ENCODE measurements around the gene TENT4B.
"Not testable (repeated sequence)": the region's sequence is repeated elsewhere in the genome, so short reads cannot be mapped to it uniquely, and the experiment has no call there.

The TENT4B gene

DNA sequence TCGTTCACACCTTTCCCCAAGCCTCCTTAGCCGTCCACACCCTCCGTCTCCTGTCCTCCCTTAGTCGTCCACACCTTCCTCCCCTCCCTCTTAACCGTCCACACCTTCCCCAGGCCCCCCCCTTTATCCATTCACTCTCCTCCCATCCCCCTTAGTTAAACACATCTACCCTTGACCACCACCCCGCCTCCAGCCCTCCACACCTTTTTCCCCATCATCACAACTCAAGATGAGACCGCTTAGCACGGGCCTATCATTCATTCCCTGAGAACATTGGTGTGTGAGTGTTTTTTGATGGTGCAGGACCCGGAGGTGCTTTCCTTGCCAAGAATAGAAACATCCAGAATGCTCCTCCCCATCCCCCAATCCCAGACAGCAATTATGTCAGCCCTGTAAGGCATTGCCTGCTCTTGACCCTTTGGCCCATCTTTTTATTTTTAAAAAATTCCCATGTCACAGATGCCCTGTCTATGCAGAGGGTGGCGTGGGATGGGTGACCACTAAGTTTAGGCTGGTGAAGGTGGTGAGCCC is 1.4 kb downstream of the TENT4B start:
- DNase-seq (ENCODE audit: low read depth in 2 of 2), result no peak

- DNase-seq (ENCODE audit: low read depth in 2 of 2), result no peak
Observed at GRCh38 chr16:50155925-50156324, 2.8 kb downstream of the TENT4B start.

DNA sequence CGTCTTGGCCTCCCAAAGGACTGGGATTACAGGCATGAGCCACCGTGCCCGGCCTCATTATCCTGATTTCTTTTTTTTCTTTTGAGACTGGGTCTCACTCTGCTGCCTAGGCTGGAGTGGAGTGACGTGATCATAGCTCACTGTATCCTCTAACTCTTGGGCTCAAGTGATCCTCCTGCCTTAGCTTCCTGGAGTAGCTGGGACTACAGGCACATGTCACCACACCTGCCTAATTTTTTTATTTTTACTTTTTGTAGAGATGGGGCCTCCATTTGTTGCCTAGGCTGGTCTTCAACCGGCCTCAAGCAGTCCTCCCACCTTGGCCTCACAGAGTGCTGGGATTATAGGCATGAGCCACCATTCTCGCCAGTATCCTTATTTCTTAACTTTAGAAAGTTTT is 3.5 kb downstream of the TENT4B start:
- DNase-seq (ENCODE audit: low read depth in 2 of 2), result no peak

GRCh38 chr16:50160495-50161164 is 7.5 kb downstream of the TENT4B start:
- no peak for DNase-seq (ENCODE audit: low read depth in 2 of 2)

DNA sequence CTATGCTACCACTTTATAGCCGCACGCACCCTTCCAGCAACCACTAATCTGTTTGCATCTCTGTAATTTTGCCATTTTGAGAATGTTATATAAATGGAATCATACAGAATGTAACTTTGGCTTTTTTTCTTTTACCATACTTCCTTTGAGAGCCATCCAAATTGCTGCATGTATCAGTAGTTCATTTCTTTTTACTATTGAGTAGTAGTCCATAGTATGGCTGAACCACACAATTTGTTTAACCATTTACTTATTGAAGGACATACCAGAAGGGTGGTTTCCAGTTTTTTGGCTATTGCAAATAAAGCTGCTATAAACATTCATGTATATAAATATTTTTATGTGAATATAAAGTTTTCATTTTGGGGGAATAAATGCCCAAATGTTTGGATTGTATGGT is 8.8 kb downstream of the TENT4B start:
- DNase-seq (ENCODE audit: low read depth in 2 of 2), result no peak

DNA sequence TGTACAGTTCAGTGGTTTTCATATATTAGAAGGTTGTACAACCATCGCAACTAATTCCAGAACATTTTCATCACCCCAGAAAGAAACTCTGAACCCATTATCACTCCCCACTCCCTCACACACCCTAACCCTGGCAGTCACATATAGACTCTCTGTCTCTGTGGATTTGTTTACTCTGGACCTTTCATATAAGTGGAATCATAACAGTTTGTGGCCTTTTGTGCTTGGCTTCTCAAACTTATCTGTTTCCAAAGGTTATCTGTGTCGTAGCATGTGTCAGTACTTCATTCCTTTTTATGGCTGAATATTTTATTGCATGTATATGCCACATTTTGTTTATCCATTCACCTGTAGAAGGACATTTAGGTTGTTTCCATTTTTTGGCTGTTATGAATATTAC is 12.4 kb downstream of the TENT4B start:
- no peak for DNase-seq (ENCODE audit: low read depth in 2 of 2)

- no peak for DNase-seq (ENCODE audit: low read depth in 2 of 2)
Observed at GRCh38 chr16:50166511-50167500, 13.7 kb downstream of the TENT4B start.

GRCh38 chr16:50167556-50167955 is 14.4 kb downstream of the TENT4B start:
- no peak for DNase-seq (ENCODE audit: low read depth in 2 of 2)

DNA sequence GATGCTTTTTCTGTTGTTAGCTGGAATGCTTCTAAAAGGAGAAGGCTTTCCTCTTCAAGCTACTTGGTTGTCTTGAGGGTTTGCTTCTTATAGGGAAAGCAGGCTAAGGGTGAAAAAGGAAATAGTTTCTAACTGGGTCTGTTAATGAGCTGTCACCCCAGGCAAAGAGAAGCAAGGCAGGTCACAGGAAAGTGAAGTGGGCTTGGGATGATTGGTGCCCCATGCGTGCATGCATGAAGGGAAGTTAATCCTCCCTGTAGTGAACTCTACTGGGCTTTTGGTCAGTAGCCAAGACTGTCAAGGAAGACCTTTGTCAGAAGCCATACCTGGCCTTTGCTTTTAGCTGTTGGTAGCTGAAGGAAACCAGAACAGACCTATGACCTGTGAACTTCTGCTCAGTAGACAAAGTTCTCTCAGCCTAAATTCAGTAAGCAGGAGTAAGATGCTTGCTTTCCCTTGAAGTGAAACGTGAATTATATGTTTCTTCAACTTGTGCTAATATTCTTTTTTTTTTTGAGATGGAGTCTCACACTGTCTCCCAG is 16.5 kb downstream of the TENT4B start:
- DNase-seq (ENCODE audit: low read depth in 2 of 2), result no peak

GRCh38 chr16:50171773-50172172 is 18.7 kb downstream of the TENT4B start:
- DNase-seq (ENCODE audit: low read depth in 2 of 2), result not testable (repeated sequence)

DNA sequence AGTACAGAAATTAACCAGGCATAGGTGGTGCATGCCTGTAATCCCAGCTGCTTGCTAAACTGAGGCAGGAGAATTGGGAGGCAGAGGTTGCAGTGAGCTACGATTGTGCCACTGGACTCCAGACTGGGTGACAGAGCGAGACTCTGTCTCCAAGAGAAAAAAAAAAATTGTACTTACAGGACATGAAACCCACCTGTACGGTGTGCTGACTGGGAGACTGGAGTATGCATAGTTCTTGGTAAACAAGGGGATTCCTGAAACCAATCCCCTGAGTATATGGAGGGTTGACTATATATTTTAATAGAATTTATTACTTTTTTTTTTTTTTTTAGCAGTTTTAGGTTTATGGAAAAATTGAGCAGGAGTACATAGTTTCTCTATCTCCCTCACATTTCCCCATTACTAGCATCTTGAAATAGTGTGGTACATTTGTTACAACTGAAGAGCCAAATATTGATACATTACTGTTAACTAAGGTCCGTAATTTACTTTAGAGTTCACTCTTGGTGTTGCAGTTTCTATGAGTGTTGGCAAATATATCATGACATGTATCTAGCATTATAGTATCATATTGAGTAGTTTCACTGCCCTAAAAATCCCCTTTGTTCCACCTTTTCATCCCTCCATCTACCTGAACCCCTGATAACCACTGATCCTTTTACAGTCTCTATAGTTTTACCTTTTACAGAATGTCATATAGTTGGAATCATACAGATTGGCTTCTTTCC is 19.3 kb downstream of the TENT4B start:
- no peak for DNase-seq (ENCODE audit: low read depth in 2 of 2)

DNA sequence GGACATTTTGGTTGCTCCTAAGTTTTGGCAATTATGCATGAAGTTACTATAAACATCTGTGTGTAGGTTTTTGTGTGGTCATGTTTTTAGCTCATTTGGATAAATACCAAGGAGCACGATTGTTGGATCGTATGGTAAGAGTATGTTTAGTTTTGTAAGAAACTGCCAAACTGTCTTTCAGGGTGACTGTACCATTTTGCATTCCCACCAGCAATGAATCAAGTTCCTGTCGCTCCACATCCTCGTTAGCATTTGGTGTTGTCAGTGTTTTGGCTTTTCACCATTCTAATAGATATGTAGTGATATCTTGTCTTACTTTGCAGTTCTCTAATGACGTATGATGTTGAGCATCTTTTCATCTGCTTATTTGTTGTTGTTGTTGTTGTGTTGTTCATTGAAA is 20.2 kb downstream of the TENT4B start:
- DNase-seq (ENCODE audit: low read depth in 2 of 2), result no peak

DNA sequence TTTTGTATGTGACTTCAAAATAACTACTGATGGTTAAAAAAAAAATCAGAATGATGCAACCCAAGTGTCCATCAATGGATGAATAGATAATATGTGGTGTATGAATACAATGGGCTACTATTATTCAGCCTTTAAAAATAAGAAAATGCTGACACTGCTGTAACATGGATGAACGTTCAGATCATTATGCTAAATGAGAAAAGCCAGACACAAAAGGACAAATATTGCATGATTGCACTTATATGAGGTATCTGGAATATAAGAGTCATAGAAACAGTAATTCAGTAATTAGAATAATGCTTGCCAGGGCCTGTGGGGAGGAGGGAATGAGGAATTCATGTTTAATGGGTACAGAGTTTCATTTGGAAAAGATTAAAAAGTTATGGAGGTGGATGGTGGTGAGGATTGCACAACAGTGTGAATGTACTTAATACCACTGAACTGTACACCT is 25.4 kb downstream of the TENT4B start:
- DNase-seq (ENCODE audit: low read depth in 2 of 2), result no peak

- DNase-seq (ENCODE audit: low read depth in 2 of 2), result no peak
Observed at GRCh38 chr16:50182441-50182840, 29.3 kb downstream of the TENT4B start.

- DNase-seq (ENCODE audit: low read depth in 2 of 2), result no peak
Observed at GRCh38 chr16:50183316-50183715, 30.2 kb downstream of the TENT4B start.

DNA sequence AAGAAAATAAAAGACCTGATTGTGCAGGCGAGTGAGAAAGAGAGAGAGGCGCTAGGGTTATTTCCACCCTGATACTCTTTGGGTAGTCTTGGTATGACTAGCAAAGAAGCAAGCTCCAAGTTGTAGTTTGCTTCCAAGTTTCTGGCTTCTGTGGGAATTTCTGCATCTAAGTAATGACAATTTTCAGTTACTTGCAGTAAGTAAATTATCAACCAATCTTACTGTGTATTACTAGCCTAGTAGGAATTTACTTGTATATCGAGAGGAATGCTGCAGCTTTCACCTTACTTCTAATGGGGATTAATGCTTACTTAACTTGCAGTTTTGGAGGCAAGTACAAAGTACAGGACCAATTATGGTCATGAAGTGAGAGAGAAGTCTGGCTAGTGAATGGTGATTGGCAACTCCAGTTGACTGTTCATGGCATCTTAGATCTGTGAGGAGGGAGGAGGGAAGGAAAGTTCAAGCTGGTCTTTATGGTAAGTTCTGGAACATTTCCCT is 31.9 kb downstream of the TENT4B start:
- no peak for DNase-seq (ENCODE audit: low read depth in 2 of 2)

DNA sequence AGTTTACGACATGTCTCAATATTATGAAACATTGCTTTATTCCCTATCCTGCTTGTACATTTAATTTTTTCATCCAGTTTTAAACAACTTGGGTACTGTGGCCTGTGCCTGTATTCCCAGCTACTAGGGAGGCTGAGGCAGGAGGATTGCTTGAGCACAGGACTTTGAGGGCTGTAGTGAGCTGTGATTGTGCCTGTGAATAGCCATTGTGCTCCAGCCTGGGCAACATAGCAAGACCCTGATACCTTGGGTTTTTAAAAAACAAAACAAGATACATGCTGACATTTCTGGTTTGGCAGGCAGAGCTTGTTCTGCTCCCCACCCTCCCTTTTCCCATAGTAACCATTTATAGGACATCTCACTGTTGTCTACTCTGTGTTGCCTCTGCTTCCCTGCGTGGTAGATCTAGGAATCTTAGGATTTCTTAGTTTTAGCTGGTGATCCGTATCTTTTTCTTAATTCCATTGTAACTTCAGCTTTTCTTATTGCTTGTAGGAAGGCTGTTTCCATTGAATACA is 35.6 kb downstream of the TENT4B start:
- no peak for DNase-seq (ENCODE audit: low read depth in 2 of 2)

DNA sequence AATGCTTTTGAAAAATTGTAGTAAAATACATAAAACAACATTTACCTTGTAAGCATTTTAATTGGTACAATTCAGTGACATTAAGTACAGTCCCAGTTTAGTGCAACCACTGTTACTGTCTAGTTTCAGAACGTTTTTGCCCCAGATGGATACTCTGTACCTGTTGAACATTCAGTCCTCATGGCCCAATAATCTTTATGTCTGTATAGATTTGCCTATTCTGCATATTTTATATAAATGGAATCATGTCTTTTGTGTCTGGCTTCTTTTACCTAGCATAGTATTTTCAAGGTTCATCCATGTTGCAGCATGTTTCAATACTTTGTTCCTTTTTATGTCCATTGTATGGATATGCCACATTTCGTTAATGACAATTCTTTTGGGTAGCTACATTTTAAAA is 37.2 kb downstream of the TENT4B start:
- DNase-seq (ENCODE audit: low read depth in 2 of 2), result no peak

DNA sequence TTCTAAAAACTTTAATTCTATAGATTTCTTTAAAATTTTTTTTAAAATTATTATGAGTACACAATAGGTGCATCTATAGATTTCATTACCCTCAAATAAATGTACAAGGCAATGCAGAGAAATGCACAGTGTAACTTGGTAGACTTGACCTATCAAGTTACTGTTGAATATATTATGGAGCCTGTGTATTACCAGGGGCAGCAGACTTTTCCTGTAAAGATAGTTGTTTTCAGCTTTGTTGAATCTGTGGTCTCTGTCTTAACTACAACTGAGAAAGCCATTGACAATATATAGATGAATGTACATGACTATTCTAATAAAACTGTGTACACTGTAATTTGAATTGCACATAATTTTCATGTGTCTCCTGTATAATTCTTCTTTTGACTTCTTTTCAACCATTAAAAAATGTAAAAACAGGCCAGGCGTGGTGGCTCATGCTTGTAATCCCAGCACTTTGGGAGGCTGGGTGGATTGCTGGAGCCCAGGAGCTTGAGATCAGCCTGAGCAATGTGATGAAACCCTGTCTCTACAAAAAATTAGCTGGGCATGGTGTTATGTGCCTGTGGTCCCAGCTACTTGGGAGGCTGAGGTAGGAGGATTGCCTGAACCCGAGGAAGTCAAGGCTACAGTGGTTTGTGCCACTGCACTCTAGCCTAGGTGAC is 39.4 kb downstream of the TENT4B start:
- DNase-seq (ENCODE audit: low read depth in 2 of 2), result no peak

DNA sequence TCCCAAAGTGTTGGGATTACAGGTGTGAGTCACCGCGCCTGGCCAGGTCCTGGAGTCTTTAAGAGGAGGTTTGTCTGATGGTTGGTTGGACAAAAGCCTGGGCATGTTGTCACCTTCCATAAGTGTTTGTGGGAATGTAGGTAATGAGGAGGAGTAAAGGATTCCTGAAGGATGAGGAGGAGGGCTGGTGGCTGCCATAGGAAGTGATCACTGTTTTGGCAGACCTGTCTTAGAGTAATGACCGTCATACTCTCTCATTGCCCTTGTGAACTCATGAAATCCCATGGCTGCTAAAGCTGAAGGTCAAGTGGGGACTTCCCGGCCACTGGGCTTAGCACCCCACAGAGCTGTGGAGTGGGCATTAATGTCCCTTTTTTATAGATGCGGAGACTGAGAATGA is 40.5 kb downstream of the TENT4B start:
- no peak for DNase-seq (ENCODE audit: low read depth in 2 of 2)

DNA sequence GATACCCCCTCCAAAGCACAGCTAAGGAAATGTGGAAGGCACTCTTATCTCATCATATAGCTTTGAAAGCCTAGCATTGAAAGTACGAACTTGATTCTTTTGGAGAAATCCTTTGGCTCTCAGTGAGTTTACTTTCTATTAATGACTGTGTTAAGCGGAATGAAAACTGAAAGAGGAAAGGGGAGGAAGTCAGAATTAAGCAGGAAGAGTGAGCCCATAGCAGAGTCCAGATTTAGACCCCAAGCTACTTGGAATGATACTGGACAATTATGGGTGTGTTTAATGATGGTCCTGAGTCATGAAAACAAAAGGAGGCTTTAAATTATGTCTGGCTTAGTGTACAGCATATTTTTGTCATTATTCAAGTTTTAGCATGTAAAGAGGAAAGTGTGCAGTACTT is 42.2 kb downstream of the TENT4B start:
- DNase-seq (ENCODE audit: low read depth in 2 of 2), result no peak
